HepG2 (cell line): ENCODE data around the gene CHCHD5. TPM values are rescaled to one million over a fixed set of nuclear protein-coding genes. Genes with fewer than 3 reads are reported as not detected.

Experiments used
- FOXA3 ChIP-seq: IDR thresholded peaks from 2 replicates; pipeline ENCODE4 v1.6.1; 2016; ENCODE audit warnings: missing genetic modification reagents, missing compliant biosample characterization
- FOXC1 ChIP-seq: sonication (generic); formaldehyde crosslinking; IDR thresholded peaks from 2 replicates; pipeline ENCODE4 v1.8.0; 2022; ENCODE audit warnings: mild to moderate bottlenecking, missing genetic modification reagents, borderline replicate concordance
- GABPA ChIP-seq, 2 experiments: IDR thresholded peaks; 2 replicates each; pipeline ENCODE4 v1.6.1; 2011 to 2016; ENCODE audit warnings: low read depth in 2 of 2, low read length in 1 of 2, missing biosample characterization in 1 of 2, missing genetic modification characterization in 1 of 2
- GATAD1 ChIP-seq: IDR thresholded peaks from 2 replicates; pipeline ENCODE4 v1.6.1; 2016; ENCODE audit warnings: missing genetic modification reagents, missing compliant biosample characterization
- GTF3A ChIP-seq: sonication (generic); formaldehyde crosslinking; conservative IDR thresholded peaks from 2 replicates; pipeline ENCODE4 v1.4.0; 2020; ENCODE audit warnings: mild to moderate bottlenecking, missing genetic modification reagents
- HCFC1 ChIP-seq: fragments of 150-350 bp; IDR thresholded peaks from 2 replicates; pipeline ENCODE4 v1.6.1; 2014; ENCODE audit warnings: low read depth, low read length
- HDAC2 ChIP-seq: sonication (generic); formaldehyde crosslinking; IDR thresholded peaks from 2 replicates; pipeline ENCODE4 v1.4.0; 2020; ENCODE audit warnings: missing genetic modification reagents
- HINFP ChIP-seq: sonication (generic); formaldehyde crosslinking; IDR thresholded peaks from 2 replicates; pipeline ENCODE4 v1.4.0; 2020; ENCODE audit warnings: low read depth, mild to moderate bottlenecking, missing genetic modification reagents
- HOMEZ ChIP-seq: IDR thresholded peaks from 2 replicates; pipeline ENCODE4 v1.6.1; 2016; ENCODE audit warnings: low read depth
- IRF2 ChIP-seq: IDR thresholded peaks from 2 replicates; pipeline ENCODE4 v1.6.1; 2018; ENCODE audit warnings: missing genetic modification reagents, missing compliant biosample characterization
- MAFF ChIP-seq: IDR thresholded peaks from 2 replicates; pipeline ENCODE4 v1.6.1; 2011; ENCODE audit warnings: low read depth, low read length, improper control_type of control experiment
- MTF2 ChIP-seq: sonication (generic); formaldehyde crosslinking; IDR thresholded peaks from 2 replicates; pipeline ENCODE4 v1.5.0; 2020; ENCODE audit warnings: missing genetic modification reagents, borderline replicate concordance
- PHB2 ChIP-seq: fragments of 450-650 bp; IDR thresholded peaks from 2 replicates; pipeline ENCODE4 v1.6.1; 2018; ENCODE audit not compliant: partially characterized antibody
- RARG ChIP-seq: sonication (generic); formaldehyde crosslinking; IDR thresholded peaks from 2 replicates; pipeline ENCODE4 v1.4.0; 2020; ENCODE audit warnings: low read depth, mild to moderate bottlenecking, missing genetic modification reagents
- RBM22 ChIP-seq: fragments of 200-400 bp; formaldehyde crosslinking; optimal IDR thresholded peaks from 2 replicates; pipeline ENCODE3; 2017; ENCODE audit warnings: mild to moderate bottlenecking, low read length, moderate library complexity
- REXO4 ChIP-seq: sonication (generic); formaldehyde crosslinking; IDR thresholded peaks from 2 replicates; pipeline ENCODE4 v1.8.0; 2022; ENCODE audit warnings: missing genetic modification reagents, mild to moderate bottlenecking, borderline replicate concordance
- RFXAP ChIP-seq: sonication (generic); formaldehyde crosslinking; IDR thresholded peaks from 2 replicates; pipeline ENCODE4 v1.4.0; 2020; ENCODE audit warnings: missing genetic modification reagents, borderline replicate concordance
- RNF219 ChIP-seq: sonication (generic); formaldehyde crosslinking; IDR thresholded peaks from 2 replicates; pipeline ENCODE4 v1.5.0; 2020; ENCODE audit warnings: mild to moderate bottlenecking, missing genetic modification reagents
- RXRB ChIP-seq: IDR thresholded peaks from 2 replicates; pipeline ENCODE4 v1.6.1; 2016; ENCODE audit warnings: borderline replicate concordance, missing genetic modification reagents, missing compliant biosample characterization
- SSRP1 ChIP-seq: IDR thresholded peaks from 2 replicates; pipeline ENCODE4 v1.6.1; 2016; ENCODE audit warnings: control low read depth
- YEATS2 ChIP-seq: sonication (generic); formaldehyde crosslinking; IDR thresholded peaks from 2 replicates; pipeline ENCODE4 v1.4.0; 2020; ENCODE audit warnings: missing genetic modification reagents, borderline replicate concordance
- ZNF230 ChIP-seq: sonication (generic); formaldehyde crosslinking; IDR thresholded peaks from 2 replicates; pipeline ENCODE4 v1.4.0; 2020; ENCODE audit warnings: mild to moderate bottlenecking, missing genetic modification reagents
- ZNF260 ChIP-seq: sonication (generic); formaldehyde crosslinking; IDR thresholded peaks from 2 replicates; pipeline ENCODE4 v1.4.0; 2020; ENCODE audit warnings: missing genetic modification reagents, low read depth, mild to moderate bottlenecking, borderline replicate concordance
- ZNF530 ChIP-seq: sonication (generic); formaldehyde crosslinking; IDR thresholded peaks from 2 replicates; pipeline ENCODE4 v1.5.0; 2020; ENCODE audit warnings: low read depth, mild to moderate bottlenecking, missing genetic modification reagents
- ZSCAN22 ChIP-seq: sonication (generic); formaldehyde crosslinking; IDR thresholded peaks from 2 replicates; pipeline ENCODE4 v1.4.0; 2020; ENCODE audit warnings: mild to moderate bottlenecking, missing genetic modification reagents
- ZSCAN30 ChIP-seq: sonication (generic); formaldehyde crosslinking; IDR thresholded peaks from 2 replicates; pipeline ENCODE4 v1.5.0; 2020; ENCODE audit warnings: mild to moderate bottlenecking, missing genetic modification reagents
- polyA plus RNA-seq, 8 experiments: library from polyadenylated mRNA; depleted of rRNA in 3 of 8; stranded (reverse) in 7 of 8; unstranded in 1 of 8; fragments of >200 nt; fragmentation: Illumina TruSeq in 4 of 8; extraction: Trizol in 4 of 8; gene quantifications; 2 replicates each; pipeline versions ENCODE4 v1.2.1 to v1.2.3, GENCODE V29; 2011 to 2016; ENCODE audit warnings: low read depth in 4 of 8, missing spikeins in 1 of 8, mixed read lengths in 1 of 8; ENCODE audit not compliant: insufficient read depth in 1 of 8
- total RNA-seq, 5 experiments: library from RNA; depleted of rRNA; stranded (reverse); fragments of >200 nt; fragmentation: Illumina TruSeq; extraction: Trizol; gene quantifications; 2 replicates each; pipeline ENCODE4 v1.2.3, GENCODE V29; 2016; ENCODE audit warnings: low read depth in 1 of 5

CHCHD5 gene
- total and polyA plus RNA-seq, 2 of the 13 experiments (the other 11 are each of a cell fraction or from before 2014, with no cell fraction given), result 19.0 to 23.9 TPM

- TF ChIP-seq RNF219, result peak; percentile 98
- TF ChIP-seq ZNF530 (CRISPR knock-in tag), result peak; percentile 78; the same call in 1 of the 2 replicates
- TF ChIP-seq SSRP1 (CRISPR knock-in tag), result no peak
- TF ChIP-seq PHB2, result no peak
- peak; percentile 97; the same call in 1 of the 2 replicates for TF ChIP-seq RARG (CRISPR knock-in tag)
- TF ChIP-seq YEATS2, result peak; percentile 86
- peak; percentile 92 for TF ChIP-seq MTF2 (CRISPR knock-in tag)
- TF ChIP-seq FOXA3, result peak; percentile 53; the same call in 1 of the 2 replicates
- peak; percentile 94 for TF ChIP-seq ZNF230 (CRISPR knock-in tag)
- TF ChIP-seq HCFC1, result peak; percentile 97
- peak; percentile 96 for TF ChIP-seq GABPA (IDR thresholded peaks at IDR 0.05; ENCODE audit: low read depth, low read length)
- peak; percentile 99 for TF ChIP-seq GABPA (CRISPR knock-in tag; IDR thresholded peaks at IDR 0.05; ENCODE audit: low read depth)
- TF ChIP-seq GTF3A (CRISPR knock-in tag), result peak; percentile 45; the same call in 1 of the 2 replicates
- peak; percentile 74 for TF ChIP-seq RXRB (CRISPR knock-in tag)
- peak; percentile 98 for TF ChIP-seq HINFP (CRISPR knock-in tag)
- no peak for TF ChIP-seq REXO4 (CRISPR knock-in tag)
- peak; percentile 91; the same call in 1 of the 2 replicates for TF ChIP-seq RFXAP
- peak; percentile 100 for TF ChIP-seq IRF2 (CRISPR knock-in tag)
- TF ChIP-seq GATAD1 (CRISPR knock-in tag), result peak; percentile 91
- TF ChIP-seq HOMEZ (CRISPR knock-in tag), result no peak; the same call in none of the 2 replicates
- TF ChIP-seq RBM22, result no peak
- peak; percentile 82 for TF ChIP-seq HDAC2 (CRISPR knock-in tag)
- TF ChIP-seq MAFF, result no peak
- peak; percentile 96 for TF ChIP-seq FOXC1 (CRISPR knock-in tag)
- TF ChIP-seq ZSCAN30 (CRISPR knock-in tag), result peak; percentile 61
- TF ChIP-seq ZNF260 (CRISPR knock-in tag), result peak; percentile 77; the same call in 1 of the 2 replicates
- TF ChIP-seq ZSCAN22 (CRISPR knock-in tag), result no peak; the same call in 1 of the 2 replicates
These were observed 42.1 kb upstream of the CHCHD5 start, which contains the start of gene POLR1B (continued) for GRCh38 chr2:112542123-112542983.
